ENCODE data around the gene WDR7.

GRCh38 chr18:56637176-56637575 lies 14.0 kb upstream of the WDR7 start:
- TF ChIP-seq CTCF (IDR thresholded peaks at IDR 0.05) (no peak), POLR2A (IDR thresholded peaks at IDR 0.05) (no peak), EP300 (IDR thresholded peaks at IDR 0.05) (no peak), POLR2AphosphoS5 (IDR thresholded peaks at IDR 0.05) (no peak)
